DMS 273 (cell line): ENCODE results near the gene TDRD3.
A peak's percentile ranks its signal among the peaks of the same experiment; 100 is the strongest.
"Not testable (repeated sequence)": the region's sequence is repeated elsewhere in the genome, so short reads cannot be mapped to it uniquely, and the experiment has no call there.

ENCODE experiments used
- DNase-seq: peaks from one replicate; lab custom pipeline; 2025; ENCODE audit not compliant: unreplicated experiment; lab: John Stamatoyannopoulos, UW

TDRD3 gene

GRCh38 chr13:60396783-60397703, at the start of gene TDRD3:
TSS of gene TDRD3 (plus strand) at chr13:60397220. CDS start at chr13:60397365, 145 bp downstream.
- DNase-seq = peak; percentile 90

GRCh38 chr13:60347690-60348089, 49.3 kb upstream of the TDRD3 start:
- DNase-seq = no peak

GRCh38 chr13:60348097-60348496, 48.9 kb upstream of the TDRD3 start:
- DNase-seq = no peak

GRCh38 chr13:60351326-60351725, 45.7 kb upstream of the TDRD3 start:
- DNase-seq = peak; percentile 74

GRCh38 chr13:60351855-60352615, 45.0 kb upstream of the TDRD3 start:
- DNase-seq = no peak

GRCh38 chr13:60352644-60353043, 44.4 kb upstream of the TDRD3 start:
- DNase-seq = no peak

- DNase-seq = no peak
Observed at GRCh38 chr13:60355056-60355455, 42.0 kb upstream of the TDRD3 start.

- DNase-seq = no peak
Observed at GRCh38 chr13:60356970-60357369, 40.0 kb upstream of the TDRD3 start.

GRCh38 chr13:60358453-60358852, 38.6 kb upstream of the TDRD3 start:
- no peak for DNase-seq

GRCh38 chr13:60363288-60363687, 33.7 kb upstream of the TDRD3 start:
- DNase-seq = no peak

GRCh38 chr13:60369242-60369641, 27.8 kb upstream of the TDRD3 start:
- DNase-seq = peak; percentile 29

- no peak for DNase-seq
Observed at GRCh38 chr13:60370343-60370742, 26.7 kb upstream of the TDRD3 start.

GRCh38 chr13:60372141-60372540, 24.9 kb upstream of the TDRD3 start:
- DNase-seq = no peak

- DNase-seq = not testable (repeated sequence)
Observed at GRCh38 chr13:60379282-60379681, 17.7 kb upstream of the TDRD3 start.

GRCh38 chr13:60379837-60380565, 17.0 kb upstream of the TDRD3 start:
- peak; percentile 46 for DNase-seq

- DNase-seq = no peak
Observed at GRCh38 chr13:60384911-60385310, 12.1 kb upstream of the TDRD3 start.

GRCh38 chr13:60386250-60386649, 10.8 kb upstream of the TDRD3 start:
- DNase-seq = no peak

GRCh38 chr13:60392131-60392530, 4.9 kb upstream of the TDRD3 start:
- no peak for DNase-seq

- DNase-seq = peak; percentile 96
Observed at GRCh38 chr13:60395971-60396782, 843 bp upstream of the TDRD3 start.

GRCh38 chr13:60397704-60398378, 821 bp downstream of the TDRD3 start:
- DNase-seq = peak; percentile 81
